NCI-H510A treated with DMSO at 0.1 percent for 48 hours (cell line): ENCODE data around the gene ARHGAP6.
"Not testable (repeated sequence)": the region's sequence is repeated elsewhere in the genome, so short reads cannot be mapped to it uniquely, and the experiment has no call there.

Experiments used
- DNase-seq: peaks from one replicate; lab custom pipeline; 2025; lab: John Stamatoyannopoulos, UW

The ARHGAP6 gene

DNA sequence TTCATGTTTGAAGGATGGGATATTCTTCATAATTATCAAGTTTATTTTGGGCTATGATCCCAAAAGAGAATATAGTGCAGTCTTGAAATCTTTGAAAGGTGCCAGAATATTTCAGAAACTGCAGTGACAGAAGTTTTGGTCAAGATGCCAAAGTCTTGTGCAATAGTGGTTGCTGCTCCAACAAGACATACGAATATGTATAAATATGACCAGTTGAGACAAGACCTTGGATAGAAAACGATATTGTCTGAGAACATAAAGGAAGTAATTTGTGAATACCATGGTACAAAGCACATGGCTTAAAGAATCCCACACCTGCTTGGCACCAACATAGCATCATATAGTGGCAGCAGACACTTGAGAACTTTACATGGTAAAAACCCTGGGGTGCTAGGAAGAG, 421.1 kb downstream of the ARHGAP6 start:
- DNase-seq: no peak

DNA sequence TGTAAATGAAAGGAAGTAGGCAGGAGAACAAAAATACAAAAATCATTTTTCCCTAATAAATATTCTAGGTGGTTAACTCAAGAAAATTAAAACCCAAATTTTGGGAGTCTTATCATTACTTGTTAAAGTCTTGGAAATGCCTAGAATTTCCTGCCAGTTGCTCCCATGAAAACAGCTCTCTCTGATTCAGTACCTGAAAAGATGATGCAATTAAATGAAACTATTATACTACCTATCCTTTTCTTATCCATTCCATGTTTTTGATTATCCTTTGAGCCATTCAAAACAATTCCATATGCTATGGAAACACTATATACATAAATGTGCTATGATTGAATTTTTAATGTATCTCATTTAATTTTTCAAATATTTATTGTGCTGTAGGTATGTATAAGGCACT, 423.0 kb downstream of the ARHGAP6 start:
- DNase-seq: no peak

DNA sequence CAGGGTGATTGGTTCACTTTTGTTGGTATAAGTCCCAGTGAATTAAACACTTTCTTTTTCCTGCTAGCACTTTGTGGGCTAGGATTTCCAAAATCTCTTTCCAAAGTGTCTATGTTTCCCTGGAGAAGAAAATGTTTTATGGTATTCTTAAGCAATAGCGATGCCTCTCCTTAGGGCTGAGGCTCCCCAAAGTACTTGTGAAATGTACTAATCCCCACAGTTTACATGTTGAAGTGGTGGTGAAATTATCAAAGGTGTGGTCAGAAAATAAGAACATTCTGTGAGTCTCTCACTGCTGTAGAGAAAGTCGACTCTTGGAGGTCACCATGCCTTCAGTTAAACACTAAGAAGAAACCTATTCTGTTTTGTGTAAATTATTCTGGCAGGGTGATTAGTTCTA, 424.0 kb downstream of the ARHGAP6 start:
- no peak for DNase-seq

DNA sequence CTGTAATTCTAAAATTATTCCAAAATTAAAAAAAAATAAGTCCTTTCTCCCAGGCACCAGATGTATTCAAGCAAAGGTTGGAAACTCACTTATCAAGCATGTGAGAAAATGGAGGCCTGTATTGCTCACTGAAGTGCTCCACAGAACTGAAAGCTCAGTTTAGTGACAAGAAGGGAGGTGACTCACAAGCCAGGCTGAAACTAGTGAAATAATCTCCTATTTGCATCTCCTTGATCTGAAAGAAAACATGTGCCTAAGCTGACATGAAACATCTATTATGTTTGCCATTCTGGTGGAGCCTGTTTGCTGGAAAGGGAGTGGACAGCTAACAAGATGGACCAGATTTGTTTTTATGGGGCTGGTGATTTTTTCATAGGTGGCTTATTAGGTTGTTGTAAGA, 426.5 kb downstream of the ARHGAP6 start:
- DNase-seq: no peak

DNA sequence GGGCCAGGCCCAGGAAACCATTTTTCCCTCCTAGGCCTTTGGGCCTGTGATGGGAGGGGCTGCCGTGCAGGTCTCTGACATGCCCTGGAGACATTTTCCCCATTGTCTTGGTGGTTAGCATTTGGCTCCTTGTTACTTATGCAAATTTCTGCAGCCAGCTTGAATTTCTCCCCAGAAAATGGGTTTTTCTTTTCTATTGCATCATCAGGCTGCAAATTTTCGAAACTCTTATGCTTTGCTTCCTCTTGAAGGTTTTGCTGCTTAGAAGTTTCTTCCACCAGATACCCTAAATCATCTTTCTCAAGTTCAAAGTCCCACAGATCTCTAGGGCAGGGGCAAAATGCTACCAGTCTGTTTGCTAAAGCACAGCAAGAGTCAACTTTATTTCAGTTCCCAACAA, 430.3 kb downstream of the ARHGAP6 start:
- not testable (repeated sequence) for DNase-seq

DNA sequence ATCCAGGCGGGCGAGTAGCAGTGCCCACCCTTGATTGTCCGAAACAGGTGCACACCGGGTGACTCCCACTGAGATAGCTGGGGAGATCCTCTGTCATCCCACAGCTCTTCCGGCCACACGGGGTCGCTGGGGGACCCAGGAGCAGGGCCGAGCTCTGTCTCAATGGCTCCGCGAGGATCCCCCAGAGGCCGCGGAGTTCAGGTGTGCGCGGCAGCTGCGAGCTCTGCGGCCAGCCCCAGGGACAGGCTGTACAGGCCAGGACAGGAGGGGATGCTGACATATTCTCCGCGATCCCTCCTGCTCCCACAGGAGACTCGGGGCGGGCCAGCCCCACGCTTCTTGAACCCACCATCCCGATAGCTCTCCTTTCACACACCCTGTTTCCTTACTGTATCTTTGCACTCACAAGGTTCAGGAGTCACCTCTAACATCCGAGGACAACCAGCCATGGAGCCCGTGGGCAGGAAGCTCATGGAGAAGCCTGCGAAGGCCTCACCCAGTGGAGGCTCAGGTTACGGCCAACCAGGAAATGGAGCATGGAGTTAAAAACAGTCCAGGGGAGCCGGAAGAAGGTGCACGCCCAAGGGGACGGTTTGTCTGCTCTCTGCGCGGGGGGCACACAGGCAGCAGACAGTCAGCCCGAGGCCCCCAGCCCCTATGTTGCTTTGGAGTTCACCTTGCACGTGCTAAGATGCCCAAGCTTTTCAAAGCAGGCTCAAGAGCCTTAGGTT, 450.4 kb downstream of the ARHGAP6 start:
- DNase-seq: no peak

DNA sequence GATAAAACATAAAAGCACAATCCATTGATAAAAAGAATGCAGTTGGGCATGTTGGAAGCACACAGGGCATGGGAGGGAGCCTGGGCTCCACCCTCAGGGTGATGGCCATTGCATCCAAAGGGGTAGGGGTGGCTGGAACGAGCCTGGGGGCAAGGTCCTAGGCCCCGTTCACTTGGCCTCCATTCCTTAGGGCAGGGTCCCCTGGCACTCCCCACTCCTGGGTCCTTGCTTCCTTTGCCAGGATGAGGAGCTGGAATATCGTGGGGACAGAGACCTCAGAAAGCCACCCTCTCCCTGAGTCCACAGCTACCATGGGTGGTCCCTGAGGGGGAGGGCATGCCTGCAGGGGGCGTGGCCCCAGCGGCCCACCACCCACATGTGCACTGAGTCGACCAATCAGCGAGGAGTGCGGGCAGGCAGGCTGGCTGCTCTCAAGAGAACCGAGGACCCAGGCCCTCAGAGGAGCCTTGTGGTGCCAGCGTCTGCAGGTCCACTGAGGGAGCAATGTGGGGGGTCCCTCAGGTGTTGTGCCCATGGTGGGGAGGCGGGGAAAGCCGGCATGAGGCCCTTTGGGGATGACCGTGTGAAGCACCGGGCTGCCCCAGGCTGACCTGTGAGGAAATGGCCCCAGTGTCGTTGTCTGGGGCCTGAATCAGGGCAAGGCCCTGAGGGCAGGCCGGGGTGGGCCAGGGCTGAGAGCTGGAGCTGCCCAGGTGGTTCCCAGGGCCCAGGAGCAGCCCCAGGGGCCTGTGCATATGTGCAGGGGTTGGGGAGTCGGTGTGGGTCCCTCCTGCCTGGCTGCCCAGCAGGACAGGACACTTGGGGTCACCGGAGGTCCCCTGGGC, 451.2 kb downstream of the ARHGAP6 start:
- DNase-seq: no peak

DNA sequence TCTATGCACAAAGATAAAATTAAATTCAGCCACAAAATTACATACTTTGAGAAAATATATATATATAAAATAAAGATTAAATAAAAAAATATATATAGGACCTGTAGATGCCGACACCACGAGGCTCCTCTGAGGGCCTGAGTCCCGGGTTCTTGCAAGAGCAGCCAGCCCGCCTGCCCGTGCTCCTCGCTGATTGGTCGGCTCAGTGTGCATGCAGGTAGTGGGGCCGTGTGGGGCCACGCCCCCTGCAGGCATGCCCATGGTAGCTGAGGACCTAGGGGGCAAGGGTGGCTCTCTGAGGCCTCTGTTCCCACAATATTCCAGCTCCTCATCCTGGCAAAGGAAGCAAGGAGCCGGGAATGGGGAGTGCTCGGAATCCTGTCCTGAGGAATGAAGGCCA, 453.0 kb downstream of the ARHGAP6 start:
- DNase-seq: no peak

DNA sequence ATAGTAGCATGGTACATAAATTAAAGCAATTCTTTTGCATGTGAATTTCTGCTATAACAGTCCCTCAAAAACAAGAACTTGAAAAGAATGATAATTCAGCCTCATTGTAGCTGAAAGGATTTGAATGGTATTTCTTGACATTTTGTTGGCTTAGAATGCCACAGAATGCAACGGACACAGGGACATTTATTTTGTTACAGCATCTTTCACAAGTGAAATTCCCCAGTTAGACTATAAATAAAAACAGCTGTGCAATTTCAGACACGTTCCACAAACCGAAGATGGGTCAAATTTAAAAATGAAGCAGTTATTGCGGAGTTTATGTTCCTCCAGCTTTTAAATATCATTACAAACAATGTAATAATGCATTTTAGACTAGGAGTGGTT, 455.3 kb downstream of the ARHGAP6 start:
- no peak for DNase-seq

DNA sequence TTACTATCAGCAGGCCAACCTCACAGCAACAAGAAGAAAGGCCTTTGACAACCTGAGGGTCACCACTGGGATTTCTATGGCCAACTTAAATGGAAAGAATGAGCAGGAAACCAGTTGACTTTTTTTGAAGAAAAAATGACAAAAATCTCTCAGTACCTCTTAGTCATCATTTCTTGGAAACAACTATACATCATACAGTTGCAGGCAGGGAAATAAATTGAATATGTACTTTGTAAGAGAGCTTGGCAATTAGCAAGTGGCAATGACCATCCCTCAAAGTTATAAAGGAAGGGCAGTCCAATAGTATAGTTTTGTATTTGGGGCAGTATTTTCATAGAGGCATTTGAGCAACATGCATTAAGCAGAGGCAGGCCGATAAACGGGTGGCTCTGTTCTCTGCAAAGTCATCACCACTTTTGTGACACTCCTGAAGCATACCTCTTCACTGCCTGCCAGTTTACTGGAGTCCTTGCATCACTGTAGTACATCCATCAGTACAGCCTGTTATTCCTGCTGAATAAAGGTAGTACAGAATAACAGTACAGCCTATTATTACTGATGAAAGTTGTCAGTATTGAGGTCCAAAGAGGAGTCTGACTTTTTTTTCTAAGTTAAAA, 455.8 kb downstream of the ARHGAP6 start:
- DNase-seq: no peak

DNA sequence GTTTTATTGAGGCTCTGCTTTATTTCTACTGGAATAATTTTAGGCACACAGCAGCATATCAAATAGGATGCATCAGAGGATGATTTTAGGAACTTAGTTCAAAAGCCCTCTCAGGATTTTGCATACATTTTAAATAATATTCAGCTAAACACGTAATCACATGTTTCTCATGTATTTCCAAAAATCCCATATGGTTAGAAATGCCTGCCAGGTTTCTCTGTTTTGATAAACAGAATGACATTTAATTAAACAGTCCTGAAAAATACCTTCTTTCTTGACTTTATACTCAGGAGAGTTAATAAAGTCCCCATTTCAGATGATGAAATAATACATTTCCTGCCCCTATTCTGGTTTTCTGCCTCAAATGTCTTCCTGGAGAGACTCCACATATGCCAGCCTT, 459.0 kb downstream of the ARHGAP6 start:
- DNase-seq: no peak

DNA sequence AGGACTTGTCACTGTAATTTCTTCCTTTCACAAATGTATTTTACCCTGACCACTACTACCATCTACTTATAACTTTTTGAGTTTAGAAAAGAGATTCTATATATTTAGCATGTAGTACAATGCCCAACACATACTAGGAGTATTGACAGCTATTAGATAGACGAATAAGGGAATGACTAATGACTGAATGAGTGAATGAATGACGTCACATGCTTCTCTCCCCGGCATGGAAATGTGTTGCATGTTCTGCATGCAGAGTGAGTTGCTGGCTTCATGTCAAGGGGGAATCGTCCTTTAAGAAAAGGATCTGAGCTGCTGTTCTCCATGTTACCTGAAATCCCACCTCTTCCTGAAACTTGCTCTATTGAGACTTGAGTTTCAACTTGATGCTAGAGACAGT, 459.9 kb downstream of the ARHGAP6 start:
- DNase-seq: no peak

DNA sequence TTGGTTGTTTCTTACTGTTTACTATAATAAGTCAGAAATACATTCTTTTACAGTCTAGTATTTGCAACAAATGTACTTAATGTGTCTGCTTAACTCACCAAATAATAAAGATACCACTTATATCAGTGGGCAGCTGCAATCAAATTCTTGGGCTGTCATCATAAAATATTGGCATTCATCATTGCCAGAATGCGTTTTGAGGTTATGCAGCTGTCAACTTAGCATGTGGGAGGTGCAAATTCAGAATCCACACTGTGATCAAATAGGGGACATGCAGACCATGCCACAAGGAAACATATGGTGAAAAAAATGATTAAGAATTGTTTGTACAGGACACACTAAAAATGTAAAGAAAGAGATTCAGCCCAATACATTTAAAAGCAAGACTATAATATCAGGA, 468.0 kb downstream of the ARHGAP6 start:
- no peak for DNase-seq

DNA sequence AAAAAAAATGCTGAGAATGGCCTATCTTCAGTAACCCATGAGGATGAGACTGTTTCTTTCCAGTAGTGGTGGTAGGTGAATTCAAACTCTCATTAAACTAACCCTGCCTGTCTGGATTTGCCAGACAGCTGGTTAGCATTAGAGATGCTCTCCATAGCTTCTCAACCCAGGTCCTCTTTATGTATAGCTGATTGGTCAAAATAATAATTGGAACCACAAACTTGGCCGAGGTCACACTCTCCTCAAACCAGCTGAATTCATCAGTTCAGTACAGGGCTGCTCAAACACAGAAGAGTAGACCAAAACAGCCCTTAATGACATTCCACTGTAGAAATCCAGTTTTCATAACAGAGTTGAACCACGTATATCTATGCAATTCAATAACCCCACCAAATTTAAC, 469.2 kb downstream of the ARHGAP6 start:
- DNase-seq: no peak

DNA sequence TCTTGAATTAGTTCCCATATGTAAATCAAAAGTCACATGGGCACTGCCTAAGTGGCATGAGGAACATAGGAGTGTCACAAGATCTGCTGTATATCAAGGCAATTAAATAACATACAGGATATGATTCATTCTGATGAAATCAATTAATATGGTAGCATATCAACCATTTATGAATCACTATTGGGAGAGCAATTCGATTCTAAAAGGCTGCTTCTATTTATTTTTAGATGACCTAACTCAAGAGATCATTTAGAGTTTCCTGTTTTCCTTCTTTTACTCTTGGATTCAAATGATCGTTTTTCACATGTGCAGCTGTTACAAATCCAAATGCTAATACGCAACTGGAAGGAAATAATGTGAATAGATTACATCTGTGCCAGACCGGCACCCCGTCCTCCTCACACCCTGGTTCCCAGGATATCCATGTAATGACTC, 472.7 kb downstream of the ARHGAP6 start:
- DNase-seq: no peak

DNA sequence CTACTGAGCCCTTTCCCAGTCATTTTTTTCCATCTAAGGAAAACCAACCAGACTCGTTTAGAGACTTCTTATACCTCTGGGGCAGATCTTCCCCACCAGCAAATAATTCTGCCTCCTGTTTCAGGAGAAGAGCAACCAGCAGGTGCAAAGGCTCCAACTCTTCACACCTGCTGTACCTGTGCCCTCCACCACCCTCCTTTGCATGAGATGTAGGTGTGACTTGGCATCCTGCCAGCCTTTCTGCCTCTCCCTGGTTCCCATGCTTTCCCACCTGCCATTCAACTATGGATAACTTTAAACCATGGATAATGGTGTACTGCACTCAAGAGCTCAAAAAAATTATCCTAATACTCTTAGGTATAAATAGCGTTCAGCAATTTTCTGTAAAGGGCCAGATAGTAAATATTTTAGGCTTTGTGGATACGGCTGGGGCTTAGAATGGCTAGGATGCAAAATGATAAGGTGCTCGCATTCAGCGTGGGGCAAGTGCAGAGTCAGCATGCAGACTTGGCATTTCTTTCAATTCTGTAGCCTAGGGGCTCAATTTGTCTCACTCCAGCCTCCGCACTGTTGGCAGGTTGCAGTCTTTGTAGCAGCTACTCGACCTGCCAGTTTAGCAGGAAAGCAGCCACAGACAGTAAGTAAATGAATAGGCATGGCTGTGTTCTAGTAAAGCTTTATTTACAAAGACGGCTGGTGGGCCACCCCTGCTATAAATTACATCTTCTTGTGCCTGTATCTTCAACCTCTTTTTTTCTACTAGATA, 474.8 kb downstream of the ARHGAP6 start:
- peak; percentile 91 for DNase-seq

DNA sequence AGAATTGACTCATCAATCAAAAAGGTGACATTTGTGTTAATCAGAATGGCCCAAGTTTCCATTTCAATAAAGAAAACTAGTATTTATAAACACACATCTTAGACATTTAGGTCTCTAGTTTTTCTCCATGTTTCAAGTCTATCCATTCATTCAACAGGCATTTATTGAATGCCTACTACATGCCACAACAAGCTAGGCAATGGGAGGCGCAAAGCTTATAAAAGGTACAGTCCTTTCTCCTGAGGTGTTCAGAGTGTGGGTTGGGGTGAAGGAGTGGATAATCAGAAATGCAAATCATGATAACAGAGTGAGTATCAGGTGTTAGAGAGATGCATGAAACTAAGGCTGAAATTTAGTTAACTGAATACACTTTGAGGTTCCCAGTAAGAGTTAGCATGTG, 476.6 kb downstream of the ARHGAP6 start:
- DNase-seq: no peak

DNA sequence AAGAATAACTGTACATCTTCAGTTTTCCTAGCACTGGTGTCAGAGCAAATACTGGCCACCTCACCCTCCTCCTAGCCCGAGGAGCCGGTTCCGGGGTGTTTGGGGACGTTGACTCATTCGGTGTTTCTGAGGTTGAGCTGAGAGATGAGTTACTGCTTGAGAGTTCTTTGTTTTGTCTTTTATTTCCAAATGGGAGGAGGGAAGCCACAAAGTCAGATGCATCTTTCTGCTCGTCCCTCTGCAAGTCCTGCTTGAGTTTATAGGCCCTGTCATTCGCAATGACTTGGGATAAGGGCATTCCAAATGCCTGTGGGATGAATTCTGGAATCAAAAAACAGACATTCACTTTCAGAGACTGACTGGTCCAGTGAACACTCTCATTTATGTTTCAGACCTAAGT, 477.1 kb downstream of the ARHGAP6 start:
- no peak for DNase-seq

DNA sequence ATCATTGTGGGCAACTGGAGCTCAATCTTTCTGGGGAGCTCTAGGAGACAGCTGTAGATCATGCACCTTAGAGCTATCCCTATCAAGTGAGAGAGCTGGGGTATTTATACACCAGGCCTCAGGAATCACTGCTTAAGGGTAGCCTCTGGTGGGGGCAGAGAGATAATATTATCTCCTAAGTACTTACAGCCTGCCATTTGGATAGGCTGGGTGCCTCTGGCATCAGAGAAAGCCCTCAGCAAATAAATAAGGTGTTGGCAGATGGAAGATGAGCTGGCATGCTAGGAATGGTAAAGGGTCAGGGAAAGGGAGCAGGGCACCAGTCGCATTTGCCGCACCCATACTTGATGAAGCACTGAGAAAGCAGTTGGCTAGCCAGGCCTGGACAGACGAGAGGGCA, 478.7 kb downstream of the ARHGAP6 start:
- peak; percentile 37 for DNase-seq

DNA sequence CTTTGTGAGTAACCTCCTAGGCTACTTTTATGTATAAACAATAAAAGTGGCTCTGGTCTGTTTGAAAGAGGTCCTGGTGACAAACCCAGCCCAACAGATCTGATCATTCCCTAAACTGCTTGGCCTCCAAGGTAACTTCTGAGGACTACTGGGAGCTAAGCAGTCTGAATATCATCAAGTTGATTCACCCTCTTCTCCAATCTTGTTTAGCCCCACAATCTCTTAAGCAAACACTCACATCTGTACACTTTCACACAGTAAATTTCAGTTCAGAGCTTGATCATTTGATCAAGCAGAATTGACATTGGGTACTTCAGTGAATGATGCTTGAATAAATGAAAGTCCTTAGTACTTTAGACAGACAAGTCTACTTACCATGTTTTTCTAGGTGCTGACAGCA, 479.9 kb downstream of the ARHGAP6 start:
- DNase-seq: peak; percentile 80

DNA sequence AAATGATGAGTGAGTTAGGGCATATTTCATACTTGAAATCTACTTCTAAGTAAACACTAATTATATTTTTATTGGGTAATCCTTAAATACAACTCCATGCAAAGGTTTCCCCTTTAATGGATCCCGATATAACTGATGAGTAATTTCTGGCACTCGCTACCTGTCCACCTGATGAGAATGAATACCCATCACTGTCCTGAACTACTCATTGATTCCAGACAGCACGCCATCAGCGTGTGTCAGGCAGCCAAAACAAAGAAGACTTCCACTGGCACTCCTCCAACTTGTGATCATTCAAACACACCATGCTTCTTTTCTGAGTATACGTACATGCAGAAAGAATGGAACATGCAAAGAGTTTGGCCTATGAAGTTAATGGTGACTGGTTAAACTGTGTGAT, 485.1 kb downstream of the ARHGAP6 start:
- DNase-seq: peak; percentile 40

DNA sequence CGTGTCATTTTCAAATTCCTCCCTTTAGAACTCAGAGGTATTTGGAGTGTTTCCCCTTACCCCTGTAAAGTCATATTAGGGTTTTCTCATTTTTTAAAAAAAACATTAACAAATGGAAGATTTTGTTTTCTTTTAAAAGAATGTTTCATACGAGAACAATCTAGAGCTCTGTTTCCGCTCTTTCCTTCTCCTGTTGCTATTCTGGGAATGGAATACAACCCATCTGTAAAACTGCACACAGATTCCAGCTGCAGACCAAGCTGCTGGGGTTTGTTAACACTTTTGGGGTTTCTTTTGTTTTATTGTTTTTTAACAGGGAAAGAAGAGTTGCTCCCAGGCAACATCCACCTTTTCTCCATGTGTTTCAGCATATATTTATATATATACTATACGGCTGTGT, 493.3 kb downstream of the ARHGAP6 start:
- no peak for DNase-seq
